HG02610 (cell line): ENCODE data around the gene L3MBTL4.
"Not testable (repeated sequence)": the region's sequence is repeated elsewhere in the genome, so short reads cannot be mapped to it uniquely, and the experiment has no call there.

Source experiments
- ATAC-seq: cut with Tn5 transposase; IDR thresholded peaks from one replicate; pipeline ENCODE4 v1.9.1; 2021; ENCODE audit warnings: mild to moderate bottlenecking, moderate library complexity; ENCODE audit not compliant: unreplicated experiment

Gene L3MBTL4

GRCh38 chr18:6406910-6407470 is 7.7 kb downstream of the L3MBTL4 start:
- no peak for ATAC-seq

GRCh38 chr18:6406075-6406909 is 8.4 kb downstream of the L3MBTL4 start:
- ATAC-seq: no peak

- no peak for ATAC-seq
Observed at GRCh38 chr18:6405237-6406074, 9.3 kb downstream of the L3MBTL4 start.

GRCh38 chr18:6404834-6405233 is 9.9 kb downstream of the L3MBTL4 start:
- ATAC-seq: no peak

GRCh38 chr18:6401687-6402086 is 13.0 kb downstream of the L3MBTL4 start:
- no peak for ATAC-seq

- ATAC-seq: no peak
Observed at GRCh38 chr18:6399776-6400175, 14.9 kb downstream of the L3MBTL4 start.

GRCh38 chr18:6397931-6398566 is 16.7 kb downstream of the L3MBTL4 start:
- ATAC-seq: no peak

GRCh38 chr18:6396847-6397246 is 17.9 kb downstream of the L3MBTL4 start:
- ATAC-seq: no peak

GRCh38 chr18:6396276-6396675 is 18.4 kb downstream of the L3MBTL4 start:
- ATAC-seq: no peak

GRCh38 chr18:6389005-6389404 is 25.7 kb downstream of the L3MBTL4 start:
- ATAC-seq: no peak

- no peak for ATAC-seq
Observed at GRCh38 chr18:6382963-6383362, 31.7 kb downstream of the L3MBTL4 start.

- ATAC-seq: not testable (repeated sequence)
Observed at GRCh38 chr18:6377473-6377872, 37.2 kb downstream of the L3MBTL4 start.

GRCh38 chr18:6376433-6377229 is 38.1 kb downstream of the L3MBTL4 start:
- no peak for ATAC-seq

- no peak for ATAC-seq
Observed at GRCh38 chr18:6374935-6375529, 39.7 kb downstream of the L3MBTL4 start.

GRCh38 chr18:6374340-6374739 is 40.4 kb downstream of the L3MBTL4 start:
- no peak for ATAC-seq

GRCh38 chr18:6373187-6373586 is 41.5 kb downstream of the L3MBTL4 start:
- no peak for ATAC-seq

GRCh38 chr18:6370886-6371635 is 43.6 kb downstream of the L3MBTL4 start:
- no peak for ATAC-seq

- peak; percentile 35 for ATAC-seq
Observed at GRCh38 chr18:6370410-6370809, 44.3 kb downstream of the L3MBTL4 start.

- ATAC-seq: no peak
Observed at GRCh38 chr18:6368017-6368416, 46.7 kb downstream of the L3MBTL4 start.
